Epithelial cell of esophagus (primary cell): Measurements from ENCODE around the gene LUM.

Source experiments
- DNase-seq: peaks from one replicate; pipeline ENCODE4 v3.0.0; 2010; ENCODE audit warnings: low read depth
- H3K4me3 ChIP-seq: 2 replicates; pipeline ENCODE4 v1.5.1; 2011; ENCODE audit warnings: mild to moderate bottlenecking, low read length, control low read depth
- TF ChIP-seq, protein P1 (sequence below): IDR thresholded peaks from 2 replicates; pipeline ENCODE4 v1.5.1; 2011; ENCODE audit warnings: low read depth, mild to moderate bottlenecking, low read length, control low read depth, inconsistent platforms; ENCODE audit not compliant: insufficient read depth; ENCODE audit errors: missing control alignments

The LUM gene, protein sequence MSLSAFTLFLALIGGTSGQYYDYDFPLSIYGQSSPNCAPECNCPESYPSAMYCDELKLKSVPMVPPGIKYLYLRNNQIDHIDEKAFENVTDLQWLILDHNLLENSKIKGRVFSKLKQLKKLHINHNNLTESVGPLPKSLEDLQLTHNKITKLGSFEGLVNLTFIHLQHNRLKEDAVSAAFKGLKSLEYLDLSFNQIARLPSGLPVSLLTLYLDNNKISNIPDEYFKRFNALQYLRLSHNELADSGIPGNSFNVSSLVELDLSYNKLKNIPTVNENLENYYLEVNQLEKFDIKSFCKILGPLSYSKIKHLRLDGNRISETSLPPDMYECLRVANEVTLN

DNA sequence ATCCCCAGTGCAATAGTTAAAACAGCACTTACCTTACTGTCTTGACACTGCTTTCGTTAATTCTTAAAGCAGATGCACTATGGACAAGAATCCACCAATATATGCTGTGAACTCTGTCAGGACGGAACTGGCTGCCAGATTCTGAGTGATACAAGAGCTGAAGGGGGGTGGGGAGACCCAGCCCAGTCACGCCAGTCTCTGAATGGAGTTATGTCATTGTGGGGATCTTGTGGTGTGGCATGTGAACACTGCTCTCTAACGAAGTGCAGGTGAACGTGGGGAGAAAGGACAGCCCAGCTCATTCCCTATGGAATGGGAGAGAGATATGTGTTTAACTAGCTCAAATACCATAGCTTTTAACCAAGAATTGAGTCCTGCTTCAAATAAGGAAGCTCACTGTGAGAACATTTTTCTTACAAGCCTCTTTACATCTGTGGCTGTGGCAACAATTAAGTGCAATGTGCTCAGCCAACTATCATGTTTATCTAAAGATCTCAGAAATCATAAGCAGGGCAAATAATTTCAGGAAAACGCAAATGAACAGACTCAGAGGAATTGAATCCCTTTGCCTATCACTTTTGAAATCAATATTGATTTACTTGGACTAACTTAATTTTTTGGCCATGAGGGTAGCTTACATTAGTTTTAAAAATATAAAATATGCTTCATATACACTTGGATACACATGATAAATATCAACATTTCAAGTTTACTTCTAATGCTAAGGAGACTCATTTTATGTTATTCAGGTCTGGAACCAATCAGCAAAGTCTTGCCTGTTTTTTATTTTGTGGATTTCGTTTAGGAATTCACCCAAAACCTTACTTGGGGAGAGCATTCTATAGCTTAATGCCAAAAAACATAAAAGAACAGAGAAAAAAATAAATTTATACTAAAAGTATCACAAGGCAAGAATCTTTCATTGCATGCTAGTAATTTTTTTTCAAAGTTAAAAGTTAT lies at the start of gene LUM:
LUM (minus strand) TSS at position 129 of the 960 bp plus-strand sequence. CDS start 2,515 bp downstream, outside the sequence.
- TF ChIP-seq, protein P1, sequence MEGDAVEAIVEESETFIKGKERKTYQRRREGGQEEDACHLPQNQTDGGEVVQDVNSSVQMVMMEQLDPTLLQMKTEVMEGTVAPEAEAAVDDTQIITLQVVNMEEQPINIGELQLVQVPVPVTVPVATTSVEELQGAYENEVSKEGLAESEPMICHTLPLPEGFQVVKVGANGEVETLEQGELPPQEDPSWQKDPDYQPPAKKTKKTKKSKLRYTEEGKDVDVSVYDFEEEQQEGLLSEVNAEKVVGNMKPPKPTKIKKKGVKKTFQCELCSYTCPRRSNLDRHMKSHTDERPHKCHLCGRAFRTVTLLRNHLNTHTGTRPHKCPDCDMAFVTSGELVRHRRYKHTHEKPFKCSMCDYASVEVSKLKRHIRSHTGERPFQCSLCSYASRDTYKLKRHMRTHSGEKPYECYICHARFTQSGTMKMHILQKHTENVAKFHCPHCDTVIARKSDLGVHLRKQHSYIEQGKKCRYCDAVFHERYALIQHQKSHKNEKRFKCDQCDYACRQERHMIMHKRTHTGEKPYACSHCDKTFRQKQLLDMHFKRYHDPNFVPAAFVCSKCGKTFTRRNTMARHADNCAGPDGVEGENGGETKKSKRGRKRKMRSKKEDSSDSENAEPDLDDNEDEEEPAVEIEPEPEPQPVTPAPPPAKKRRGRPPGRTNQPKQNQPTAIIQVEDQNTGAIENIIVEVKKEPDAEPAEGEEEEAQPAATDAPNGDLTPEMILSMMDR = no peak
- peak; percentile 35 for DNase-seq
- no peak within 1 kb of the TSS for H3K4me3 ChIP-seq

DNA sequence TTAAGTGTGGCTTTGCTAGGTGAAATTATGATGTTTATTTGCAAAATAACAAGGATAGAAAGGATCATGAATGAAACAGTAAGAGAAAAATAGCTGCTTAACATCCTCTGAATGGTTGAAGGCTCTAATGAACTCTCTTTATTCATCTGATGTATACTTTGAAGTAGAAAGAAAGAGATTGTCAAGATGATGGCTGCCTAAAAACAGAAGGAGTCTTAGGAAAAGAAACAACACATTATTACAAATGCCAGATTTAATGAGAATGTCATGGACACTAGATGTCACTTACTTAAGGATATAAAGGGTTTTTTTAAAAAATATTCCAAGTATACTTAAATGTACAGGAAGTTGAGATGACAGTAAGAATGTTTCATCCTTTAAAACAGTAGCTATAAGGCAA lies 49.7 kb upstream of the LUM start:
- H3K4me3 ChIP-seq = no peak overlapping the region
- no peak for DNase-seq
- TF ChIP-seq, protein P1 = no peak

DNA sequence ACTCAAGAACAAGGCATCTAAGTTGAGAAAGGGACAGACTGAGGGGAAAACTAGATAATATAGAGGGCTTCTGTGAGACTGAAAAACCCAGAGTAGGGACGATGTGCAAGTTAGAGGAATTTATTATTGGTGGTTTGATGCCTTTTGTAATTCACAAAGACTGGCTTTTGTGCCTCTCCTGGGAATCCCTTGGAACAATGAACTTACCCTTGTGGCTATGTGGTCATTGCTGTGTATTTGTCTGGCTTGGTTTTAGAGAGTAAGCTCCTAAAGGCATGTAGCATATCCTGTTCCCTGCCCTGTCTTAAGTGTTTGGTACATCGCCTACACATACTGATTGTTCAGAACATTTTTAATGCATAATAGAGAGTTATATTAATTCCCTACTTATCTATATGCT lies 44.7 kb upstream of the LUM start:
- no peak overlapping the region for H3K4me3 ChIP-seq
- DNase-seq = no peak
- TF ChIP-seq, protein P1 = no peak

- no peak overlapping the region for H3K4me3 ChIP-seq
- TF ChIP-seq, protein P1 = no peak
- no peak for DNase-seq
These were observed 42.8 kb upstream of the LUM start for GRCh38 chr12:91154131-91154530.

GRCh38 chr12:91144053-91144452 lies 32.8 kb upstream of the LUM start:
- peak; percentile 89 for DNase-seq
- H3K4me3 ChIP-seq = no peak overlapping the region
- TF ChIP-seq, protein P1 = no peak

- DNase-seq = no peak
- H3K4me3 ChIP-seq = no peak overlapping the region
- TF ChIP-seq, protein P1 = no peak
These were observed 31.9 kb upstream of the LUM start for GRCh38 chr12:91143206-91143605.
